Right atrium auricular region (tissue), 2 donors: ENCODE measurements around the gene ETV2. TPM values are rescaled to one million over a fixed set of nuclear protein-coding genes. Genes with fewer than 3 reads are reported as not detected.

ENCODE experiments used
- DNase-seq: peaks from one replicate; pipeline ENCODE4 v3.0.0-alpha.2; 2019; ENCODE audit warnings: low spot score
- H3K27ac ChIP-seq, 2 donors: fragments of 200-600 bp; sonication (generic); 1 replicate in 1 of 2; 2 replicates in 1 of 2; pipeline ENCODE4 v1.5.1; 2016 to 2019
- H3K27me3 ChIP-seq, 2 donors: fragments of 200-600 bp; sonication (generic); one replicate each; pipeline versions ENCODE4 v1.5.1 to v1.6.0; 2017 to 2019
- H3K36me3 ChIP-seq: fragments of 200-600 bp; sonication (generic); one replicate; pipeline ENCODE4 v1.5.1; 2016
- H3K4me1 ChIP-seq, 2 donors: fragments of 200-600 bp; sonication (generic); one replicate each; pipeline versions ENCODE4 v1.5.1 to v1.6.0; 2017 to 2019
- H3K4me3 ChIP-seq, 2 donors: fragments of 200-600 bp; sonication (generic); 1 replicate in 1 of 2; 2 replicates in 1 of 2; pipeline ENCODE4 v1.5.1; 2017 to 2019; ENCODE audit warnings: mild to moderate bottlenecking in 1 of 2, moderate library complexity in 1 of 2
- H3K9me3 ChIP-seq, 2 donors: fragments of 200-600 bp; sonication (generic); one replicate each; pipeline ENCODE4 v1.5.1; 2019
- total RNA-seq, 2 donors: library from RNA; depleted of rRNA; stranded (reverse); fragments of >200 nt; gene quantifications; one replicate each; pipeline ENCODE4 v1.1.0, GENCODE V29; 2016
- TF ChIP-seq, protein P1 (sequence below), 2 donors: fragments of 200-600 bp; sonication (generic); IDR thresholded peaks; one replicate each; pipeline ENCODE4 v1.5.1; 2019; ENCODE audit warnings: antibody characterized with exemption in 2 of 2

ETV2 gene
- total RNA-seq, 2 donors from 2014 or later = 1.2 TPM; not detected in 1

DNA sequence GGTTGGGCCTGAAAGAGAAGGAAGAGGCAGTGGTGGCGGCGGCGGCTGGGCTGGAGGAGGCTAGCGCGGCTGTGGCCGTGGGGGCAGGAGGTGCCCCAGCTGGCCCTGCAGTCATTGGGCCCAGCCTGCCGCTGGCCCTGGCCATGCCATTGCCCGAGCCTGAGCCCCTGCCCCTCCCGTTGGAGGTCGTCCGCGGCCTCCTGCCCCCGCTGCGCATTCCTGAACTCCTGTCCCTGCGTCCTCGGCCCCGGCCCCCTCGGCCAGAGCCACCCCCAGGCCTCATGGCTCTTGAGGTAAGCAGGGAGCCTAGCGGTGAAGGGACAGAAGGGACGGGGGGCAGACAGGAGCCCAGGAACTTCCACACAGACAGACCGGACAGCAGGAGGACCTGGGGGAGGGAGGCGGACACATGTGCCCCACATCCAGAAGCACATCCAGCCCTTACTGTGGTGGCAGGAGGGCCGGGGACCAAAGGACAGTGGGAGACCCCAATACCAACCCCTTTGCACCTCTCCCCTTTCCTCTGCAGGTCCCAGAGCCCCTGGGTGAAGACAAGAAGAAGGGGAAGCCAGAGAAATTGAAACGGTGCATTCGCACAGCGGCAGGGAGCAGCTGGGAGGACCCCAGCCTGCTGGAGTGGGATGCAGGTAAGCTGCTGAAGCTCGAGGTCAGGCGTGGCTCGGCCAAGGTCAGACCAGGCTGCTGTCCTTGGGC lies 7.7 kb upstream of the ETV2 start:
- H3K36me3 ChIP-seq = peaks cover 81% of the 10 kb centered on the region
- TF ChIP-seq, protein P1, sequence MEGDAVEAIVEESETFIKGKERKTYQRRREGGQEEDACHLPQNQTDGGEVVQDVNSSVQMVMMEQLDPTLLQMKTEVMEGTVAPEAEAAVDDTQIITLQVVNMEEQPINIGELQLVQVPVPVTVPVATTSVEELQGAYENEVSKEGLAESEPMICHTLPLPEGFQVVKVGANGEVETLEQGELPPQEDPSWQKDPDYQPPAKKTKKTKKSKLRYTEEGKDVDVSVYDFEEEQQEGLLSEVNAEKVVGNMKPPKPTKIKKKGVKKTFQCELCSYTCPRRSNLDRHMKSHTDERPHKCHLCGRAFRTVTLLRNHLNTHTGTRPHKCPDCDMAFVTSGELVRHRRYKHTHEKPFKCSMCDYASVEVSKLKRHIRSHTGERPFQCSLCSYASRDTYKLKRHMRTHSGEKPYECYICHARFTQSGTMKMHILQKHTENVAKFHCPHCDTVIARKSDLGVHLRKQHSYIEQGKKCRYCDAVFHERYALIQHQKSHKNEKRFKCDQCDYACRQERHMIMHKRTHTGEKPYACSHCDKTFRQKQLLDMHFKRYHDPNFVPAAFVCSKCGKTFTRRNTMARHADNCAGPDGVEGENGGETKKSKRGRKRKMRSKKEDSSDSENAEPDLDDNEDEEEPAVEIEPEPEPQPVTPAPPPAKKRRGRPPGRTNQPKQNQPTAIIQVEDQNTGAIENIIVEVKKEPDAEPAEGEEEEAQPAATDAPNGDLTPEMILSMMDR (IDR thresholded peaks at IDR 0.05) = no peak
- no peak for DNase-seq
- H3K4me1 ChIP-seq = peaks cover 0 to 14% of the 10 kb centered on the region in 2 donors
- no peak overlapping the region for H3K4me3 ChIP-seq
- no peaks in the 10 kb centered on the region for H3K27me3 ChIP-seq
- H3K9me3 ChIP-seq = no peaks in the 10 kb centered on the region
- H3K27ac ChIP-seq = no peak overlapping the region

DNA sequence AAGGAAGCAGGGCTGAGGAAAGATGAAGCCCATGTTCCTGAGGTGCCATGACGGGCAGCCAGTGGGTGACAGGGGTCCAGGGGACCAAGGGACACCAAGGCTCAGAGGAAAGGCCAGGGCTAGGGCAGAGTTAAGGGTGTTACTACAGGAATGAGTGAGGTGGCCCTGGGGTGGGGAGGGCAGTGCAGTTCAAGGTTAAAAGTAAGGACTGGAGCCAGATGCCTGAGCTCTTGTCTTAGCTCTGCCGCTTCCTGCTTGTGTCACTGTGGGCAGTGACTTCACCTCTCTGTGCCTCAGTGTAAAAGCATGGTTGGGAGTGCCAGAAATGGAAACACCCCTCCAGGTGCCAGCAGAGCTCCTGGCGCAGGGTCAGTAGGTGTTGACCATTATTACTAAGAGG lies 4.9 kb upstream of the ETV2 start:
- TF ChIP-seq, protein P1 (IDR thresholded peaks at IDR 0.05) = no peak
- Histone ChIP-seq H3K4me3 (no peak overlapping the region), H3K27me3 (no peaks in the 10 kb centered on the region)

DNA sequence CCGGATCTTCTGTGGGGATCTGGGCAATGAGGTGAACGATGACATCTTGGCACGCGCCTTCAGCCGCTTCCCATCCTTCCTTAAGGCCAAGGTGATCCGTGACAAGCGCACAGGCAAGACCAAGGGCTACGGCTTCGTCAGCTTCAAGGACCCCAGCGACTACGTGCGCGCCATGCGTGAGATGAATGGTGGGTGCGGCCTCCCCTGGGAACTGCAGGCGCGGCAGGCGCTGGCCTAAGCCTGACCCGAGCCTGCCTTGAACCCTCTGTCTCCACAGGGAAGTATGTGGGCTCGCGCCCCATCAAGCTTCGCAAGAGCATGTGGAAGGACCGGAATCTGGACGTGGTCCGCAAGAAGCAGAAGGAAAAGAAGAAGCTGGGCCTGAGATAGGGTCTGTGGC lies 4.4 kb upstream of the ETV2 start:
- no peak for DNase-seq
- TF ChIP-seq, protein P1 (IDR thresholded peaks at IDR 0.05) = no peak
- no peaks in the 10 kb centered on the region for H3K9me3 ChIP-seq
- peaks cover 0 to 7% of the 10 kb centered on the region in 2 donors for H3K4me1 ChIP-seq
- H3K4me3 ChIP-seq = no peak overlapping the region
- peaks cover 60% of the 10 kb centered on the region for H3K36me3 ChIP-seq
- H3K27ac ChIP-seq = no peak overlapping the region
- no peaks in the 10 kb centered on the region for H3K27me3 ChIP-seq

More for the DNA sequence above, 4.9 kb upstream of the ETV2 start:
- H3K9me3 ChIP-seq = no peaks in the 10 kb centered on the region
- H3K36me3 ChIP-seq = peaks cover 66% of the 10 kb centered on the region
- no peak for DNase-seq
- H3K27ac ChIP-seq = no peak overlapping the region
- H3K4me1 ChIP-seq = peaks cover 0 to 3% of the 10 kb centered on the region in 2 donors

DNA sequence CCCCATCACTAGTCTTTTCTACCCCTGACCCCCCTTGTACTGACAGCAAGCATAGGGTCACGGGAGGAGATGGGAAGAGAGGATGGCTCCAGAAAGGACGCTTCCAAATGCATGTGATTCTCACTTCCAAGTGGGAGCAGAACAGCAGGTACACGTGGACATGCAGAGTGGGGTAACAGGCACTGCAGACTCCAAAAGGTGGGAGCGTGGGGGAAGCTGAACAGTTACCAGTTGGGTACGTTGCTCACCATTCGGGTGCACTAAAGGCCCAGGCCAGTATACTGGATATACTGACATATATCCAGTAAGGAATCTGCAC lies 2.3 kb upstream of the ETV2 start:
- Histone ChIP-seq H3K36me3 (peaks cover 39% of the 10 kb centered on the region), H3K4me3 (no peak overlapping the region), H3K9me3 (no peaks in the 10 kb centered on the region), H3K27ac (no peak overlapping the region), H3K27me3 (no peaks in the 10 kb centered on the region), H3K4me1 (peaks cover 0 to 22% of the 10 kb centered on the region in 2 donors)
- TF ChIP-seq, protein P1 (IDR thresholded peaks at IDR 0.05) = no peak
- DNase-seq = no peak

DNA sequence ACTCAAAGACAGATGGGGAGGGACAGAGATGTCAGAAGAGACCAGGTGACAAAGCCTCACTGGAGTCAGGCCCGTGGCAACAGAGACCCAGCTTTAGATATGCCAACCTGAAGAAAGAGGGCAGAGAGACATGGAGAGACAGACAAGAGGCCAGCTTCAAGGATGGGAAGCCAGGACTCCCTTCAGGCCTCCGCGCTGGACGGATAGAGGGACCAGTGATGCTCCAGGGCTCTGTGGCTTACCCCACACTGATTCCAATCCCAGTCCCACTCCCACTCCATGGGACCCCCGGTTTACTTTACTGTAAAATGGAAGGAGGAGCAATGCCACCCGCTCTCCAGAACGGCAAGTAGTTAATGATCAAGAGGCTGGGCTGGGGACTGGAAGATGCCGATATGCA lies 1.7 kb upstream of the ETV2 start:
- Histone ChIP-seq H3K9me3 (no peaks in the 10 kb centered on the region), H3K36me3 (peaks cover 34% of the 10 kb centered on the region), H3K4me3 (no peak overlapping the region), H3K4me1 (peaks cover 0 to 26% of the 10 kb centered on the region in 2 donors), H3K27me3 (no peaks in the 10 kb centered on the region), H3K27ac (no peak overlapping the region)
- TF ChIP-seq, protein P1 (IDR thresholded peaks at IDR 0.05) = no peak
- DNase-seq = no peak

DNA sequence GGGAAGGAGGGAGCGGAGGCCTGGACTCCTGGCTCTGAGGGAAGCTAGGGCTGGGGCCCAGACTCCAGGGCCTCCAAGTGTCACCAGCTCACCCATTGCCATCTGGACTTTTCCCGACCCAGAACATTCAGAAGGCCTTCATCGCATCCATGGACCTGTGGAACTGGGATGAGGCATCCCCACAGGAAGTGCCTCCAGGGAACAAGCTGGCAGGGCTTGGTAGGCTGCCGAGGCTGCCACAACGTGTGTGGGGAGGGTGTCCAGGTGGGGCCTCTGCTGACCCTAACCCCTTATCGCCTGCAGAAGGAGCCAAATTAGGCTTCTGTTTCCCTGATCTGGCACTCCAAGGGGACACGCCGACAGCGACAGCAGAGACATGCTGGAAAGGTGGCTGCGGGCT lies 767 bp downstream of the ETV2 start:
- Histone ChIP-seq H3K36me3 (peaks cover 11% of the 10 kb centered on the region), H3K27ac (no peak overlapping the region), H3K27me3 (no peaks in the 10 kb centered on the region), H3K4me3 (no peak overlapping the region), H3K9me3 (no peaks in the 10 kb centered on the region), H3K4me1 (peaks cover 0 to 31% of the 10 kb centered on the region in 2 donors)
- no peak for DNase-seq
- TF ChIP-seq, protein P1 (IDR thresholded peaks at IDR 0.05) = no peak
